Stimulated activated CD8-positive, alpha-beta memory T cell treated with anti-CD3 and anti-CD28 coated beads, Interleukin-12 subunit alpha, Interleukin-12 subunit beta, amount 100 ng/mL, for 4 hours (primary cell): ENCODE results near the gene CNTNAP2.
"Not testable (repeated sequence)": the region's sequence is repeated elsewhere in the genome, so short reads cannot be mapped to it uniquely, and the experiment has no call there.

ENCODE experiments used
- DNase-seq: peaks from one replicate; pipeline ENCODE4 v3.0.0-alpha.2; 2020; ENCODE audit warnings: low read depth

CNTNAP2 gene

DNA sequence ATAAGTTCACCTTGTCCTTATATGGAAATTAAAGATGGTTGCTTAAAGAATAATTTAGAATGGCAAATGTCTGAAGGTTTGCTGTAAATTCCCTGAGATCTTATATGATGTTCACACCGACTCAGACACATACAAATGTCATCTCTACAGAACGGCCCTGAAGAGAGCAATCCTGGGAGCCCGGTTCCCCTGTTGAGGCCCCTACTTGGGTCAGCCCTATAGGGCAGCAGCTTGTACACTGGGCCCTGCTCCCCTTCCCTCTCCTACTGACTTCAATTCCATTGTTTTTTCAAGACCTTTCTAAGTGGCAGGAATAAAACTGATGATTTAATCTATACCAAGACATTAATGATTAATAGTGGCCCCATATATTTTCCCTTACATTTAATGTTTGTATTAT, 1660.7 kb downstream of the CNTNAP2 start:
- no peak for DNase-seq

DNA sequence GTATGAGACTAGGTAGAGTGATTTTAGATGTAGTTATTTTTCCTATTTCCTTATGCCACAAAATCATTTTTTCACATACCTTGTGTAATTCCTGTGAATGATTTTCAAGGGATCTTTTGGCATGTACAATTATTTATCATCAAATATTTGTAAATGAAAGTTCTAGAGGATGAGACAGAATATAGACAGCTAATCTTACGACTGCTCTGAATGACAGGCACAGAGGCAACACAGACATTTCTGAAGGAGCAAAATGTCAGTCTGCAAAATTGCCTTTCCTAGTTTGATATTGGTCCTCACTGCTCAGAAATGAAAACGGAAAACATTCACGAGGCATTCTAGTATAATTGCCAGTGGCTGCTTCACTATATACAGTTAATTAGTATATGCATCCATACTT, 1663.3 kb downstream of the CNTNAP2 start:
- DNase-seq = no peak

DNA sequence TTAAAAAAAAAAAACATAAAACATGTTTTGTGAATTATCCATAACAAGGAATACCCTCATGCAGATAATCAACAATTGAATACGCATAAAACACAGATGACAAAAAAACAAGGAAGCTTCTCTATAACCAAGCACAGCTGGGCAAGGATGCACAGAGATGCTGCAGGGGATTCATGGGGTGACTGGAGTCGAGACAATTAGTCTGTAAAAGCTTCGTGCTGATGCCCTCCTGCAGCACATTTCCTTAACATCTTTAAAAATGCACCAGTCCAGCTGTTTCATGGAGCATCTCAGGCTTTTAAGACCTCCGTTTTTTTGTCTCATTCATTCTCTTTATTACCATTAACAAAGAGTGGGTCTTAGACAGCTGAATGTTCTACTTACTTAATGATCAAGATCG, 1680.0 kb downstream of the CNTNAP2 start:
- no peak for DNase-seq

- DNase-seq = no peak
Observed at GRCh38 chr7:147798001-147798400, 1681.4 kb downstream of the CNTNAP2 start.

- DNase-seq = not testable (repeated sequence)
Observed at GRCh38 chr7:147801762-147802161, 1685.2 kb downstream of the CNTNAP2 start.

DNA sequence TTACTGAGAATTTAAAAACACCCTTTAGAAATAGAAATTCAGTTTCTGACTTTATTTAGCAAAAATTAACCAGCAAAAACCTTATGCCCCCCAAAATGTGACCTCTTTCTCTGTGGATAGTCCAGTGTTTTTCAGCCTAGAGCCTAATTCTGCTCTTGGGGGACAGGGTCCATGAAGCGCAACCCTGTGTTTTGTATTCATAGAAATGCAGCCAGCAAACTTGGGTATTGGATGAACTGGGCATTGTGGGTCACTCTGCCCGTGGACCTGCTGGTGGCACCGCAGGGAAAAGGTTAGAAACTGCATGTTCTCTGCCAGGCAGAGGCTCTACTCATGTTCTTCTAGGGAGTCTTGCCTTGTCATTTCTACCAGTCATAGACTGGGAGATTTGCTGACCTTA, 1686.5 kb downstream of the CNTNAP2 start:
- no peak for DNase-seq

DNA sequence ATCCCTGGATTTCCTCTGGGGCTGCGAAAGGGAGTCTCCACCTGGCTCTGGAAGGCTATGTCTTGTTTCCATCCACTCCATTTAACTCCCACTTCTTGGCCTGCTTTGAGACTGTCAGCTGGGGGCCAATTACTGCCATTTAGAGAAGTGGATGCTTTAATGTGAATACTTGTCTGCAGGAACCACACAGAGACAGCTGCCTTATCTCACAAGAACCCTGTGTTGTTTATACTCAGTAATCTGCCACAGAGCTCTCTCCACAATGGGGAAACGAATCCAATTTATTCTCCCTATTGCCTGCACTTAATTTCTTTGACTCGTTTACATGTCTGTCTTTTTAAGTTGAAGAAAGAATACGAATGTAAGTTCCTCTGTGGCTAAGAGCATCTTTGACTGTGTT, 1687.0 kb downstream of the CNTNAP2 start:
- no peak for DNase-seq

DNA sequence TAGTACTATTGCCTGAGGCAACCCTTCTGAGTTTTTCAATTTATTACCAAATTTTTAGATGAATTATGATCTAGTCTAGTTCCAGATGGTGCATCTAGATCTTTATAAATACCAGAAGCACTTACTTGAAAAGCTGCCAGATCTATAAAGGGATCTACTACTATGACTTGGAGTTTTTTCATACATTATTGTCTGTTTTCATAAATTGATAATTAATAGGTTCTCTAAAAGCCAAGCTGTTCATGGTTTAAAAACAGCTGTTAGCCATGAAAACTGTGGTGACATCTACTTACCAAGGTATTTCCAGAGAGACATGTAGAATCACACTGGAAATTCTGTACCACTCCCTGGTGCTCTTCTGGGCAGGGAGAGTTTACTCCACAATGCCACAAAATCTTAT, 1687.4 kb downstream of the CNTNAP2 start:
- DNase-seq = no peak

DNA sequence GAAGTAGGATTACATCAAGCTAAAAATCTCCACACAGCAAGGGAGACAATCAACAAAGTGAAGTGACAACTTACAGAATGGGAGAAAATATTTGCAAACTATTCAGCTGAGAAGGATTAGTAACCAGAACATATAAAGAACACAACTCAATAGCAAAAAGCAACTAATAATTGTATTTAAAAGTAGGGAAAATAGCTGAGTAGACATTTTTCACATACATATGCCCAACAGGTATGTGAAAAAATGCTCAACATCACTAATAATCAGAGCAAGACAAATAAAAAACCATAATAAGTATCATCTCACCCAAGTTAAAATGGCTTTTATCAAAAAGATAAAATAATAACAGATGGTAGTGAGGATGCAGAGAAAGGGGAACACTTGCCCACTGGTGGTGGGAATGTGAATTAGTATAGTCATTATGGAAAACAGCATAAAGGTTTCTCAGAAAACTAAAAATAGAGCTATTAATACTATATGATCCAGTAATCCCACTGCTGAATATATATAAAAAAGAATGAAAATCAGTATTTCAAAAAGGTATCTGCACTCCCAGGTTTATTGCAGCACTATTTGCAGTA, 1689.5 kb downstream of the CNTNAP2 start:
- DNase-seq = no peak

GRCh38 chr7:147809786-147810185, 1693.2 kb downstream of the CNTNAP2 start:
- no peak for DNase-seq

GRCh38 chr7:147810269-147810668, 1693.7 kb downstream of the CNTNAP2 start:
- DNase-seq = no peak

DNA sequence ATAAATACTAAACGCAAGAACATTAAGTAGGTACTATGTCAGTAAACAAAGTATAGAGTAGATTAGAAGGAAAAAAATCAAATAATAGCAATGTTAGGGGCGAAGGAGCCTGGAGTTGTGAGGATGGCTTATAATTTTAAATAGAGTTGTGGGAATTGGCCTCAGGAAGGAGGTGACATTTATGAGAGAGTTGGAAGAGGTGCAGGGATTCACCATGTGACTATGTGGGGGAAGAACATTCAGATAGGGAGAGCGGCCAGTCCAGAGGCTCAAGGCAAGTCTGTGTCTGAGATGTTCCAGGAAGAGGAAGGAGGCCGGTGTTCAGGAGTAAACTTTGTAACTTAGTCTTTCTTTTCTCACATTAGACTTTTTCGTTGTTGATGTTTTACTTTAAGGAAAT, 1695.3 kb downstream of the CNTNAP2 start:
- no peak for DNase-seq

DNA sequence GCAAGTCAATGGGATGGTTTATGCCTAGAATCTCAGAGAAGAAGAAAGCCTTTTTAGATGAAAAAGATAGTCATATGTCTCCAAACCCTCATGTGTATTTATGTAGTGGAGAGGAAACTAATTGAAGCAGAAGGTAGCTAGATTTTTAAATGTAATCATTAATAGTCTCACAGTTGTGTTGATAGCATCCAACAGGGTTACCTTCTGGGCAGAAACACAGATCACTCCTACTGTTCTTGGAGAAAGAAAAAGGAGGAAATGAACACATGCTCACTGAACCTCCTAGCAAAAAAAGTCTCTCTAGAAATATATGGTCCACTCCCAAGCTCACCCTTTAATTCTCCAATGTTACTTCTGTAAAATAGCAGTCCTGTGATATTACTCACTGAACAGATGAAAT, 1696.7 kb downstream of the CNTNAP2 start:
- DNase-seq = no peak

GRCh38 chr7:147818317-147818716, 1701.7 kb downstream of the CNTNAP2 start:
- no peak for DNase-seq

DNA sequence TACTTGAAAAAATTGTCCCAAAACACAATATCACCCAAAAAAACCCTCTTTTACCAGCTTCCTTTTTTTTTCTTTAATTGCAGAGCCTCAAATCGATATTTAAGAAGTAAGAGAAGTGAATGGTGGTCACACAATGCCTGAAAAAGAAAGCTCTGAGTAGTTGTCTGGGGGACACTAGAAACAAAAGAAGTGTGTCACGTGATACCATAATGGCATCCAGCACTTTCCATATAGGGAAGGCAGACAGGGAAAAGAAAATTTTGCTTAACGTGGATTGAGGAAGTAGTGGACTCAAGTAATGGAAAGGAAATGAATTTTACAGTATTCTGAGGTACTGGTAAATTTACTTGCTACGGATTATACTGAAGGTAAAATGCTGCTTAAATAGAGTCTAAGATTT, 1708.1 kb downstream of the CNTNAP2 start:
- DNase-seq = no peak

- no peak for DNase-seq
Observed at GRCh38 chr7:147829016-147829415, 1712.4 kb downstream of the CNTNAP2 start.

GRCh38 chr7:147833557-147833956, 1717.0 kb downstream of the CNTNAP2 start:
- no peak for DNase-seq

- no peak for DNase-seq
Observed at GRCh38 chr7:147833970-147834369, 1717.4 kb downstream of the CNTNAP2 start.

DNA sequence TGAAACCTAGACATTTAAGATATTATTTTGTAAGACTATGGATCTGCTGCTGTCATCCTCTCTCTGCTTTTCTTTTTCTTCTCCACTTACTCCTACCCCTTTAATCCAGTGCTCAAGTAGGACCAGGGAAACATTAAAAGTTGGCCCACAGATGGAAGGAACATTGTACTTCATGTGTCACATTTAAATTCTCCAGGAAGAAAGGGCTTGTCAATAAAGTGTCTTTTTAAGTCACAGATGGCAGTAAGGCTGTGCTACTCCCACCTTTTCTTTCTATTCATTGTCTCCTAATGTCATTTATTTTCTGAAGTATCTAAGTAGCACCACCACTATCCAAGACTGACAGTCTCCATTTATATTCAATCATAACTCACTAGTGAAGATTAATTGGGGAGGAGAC, 1736.2 kb downstream of the CNTNAP2 start:
- no peak for DNase-seq

- no peak for DNase-seq
Observed at GRCh38 chr7:147857152-147858140, 1740.8 kb downstream of the CNTNAP2 start.

- no peak for DNase-seq
Observed at GRCh38 chr7:147858421-147858820, 1741.8 kb downstream of the CNTNAP2 start.

- DNase-seq = no peak
Observed at GRCh38 chr7:147859033-147859432, 1742.4 kb downstream of the CNTNAP2 start.

DNA sequence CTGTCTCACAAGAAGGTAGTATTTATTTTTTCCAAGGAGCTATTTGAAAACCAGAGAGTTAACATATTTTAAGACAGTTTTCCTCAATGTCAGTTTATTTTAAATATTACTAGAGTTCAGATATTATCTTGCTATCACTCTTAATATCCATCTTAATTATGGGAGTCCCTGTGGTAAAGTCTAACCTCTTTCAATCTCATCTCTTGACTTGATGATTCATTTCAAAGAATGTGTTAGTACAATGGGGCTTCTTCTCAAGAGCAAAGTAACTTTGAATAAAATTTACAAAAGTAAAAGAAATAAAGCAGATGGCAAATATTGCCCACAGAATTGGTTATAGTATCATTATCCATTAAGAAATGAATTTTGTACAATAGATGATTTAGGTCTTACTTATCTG, 1742.9 kb downstream of the CNTNAP2 start:
- DNase-seq = no peak
